ENCODE data around the gene NDUFV1. TPM values are rescaled to one million over a fixed set of nuclear protein-coding genes. Genes with fewer than 3 reads are reported as not detected.

NDUFV1 gene
- total RNA-seq, 2 experiments from 2014 or later: 223 to 224 TPM

- POLR2A ChIA-PET: no interaction called here
- H3K36me3 Mint-ChIP-seq (ENCODE audit: low read depth): no peaks in the 10 kb centered on the region
- H3K9me3 ChIP-seq (ENCODE audit: control insufficient read depth in 1 of 2, insufficient read depth in 1 of 2, low read length in 2 of 2): peaks cover 0 to 5% of the 10 kb centered on the region in 2 experiments
- no peak overlapping the region for H3K27ac Mint-ChIP-seq
- no peaks in the 10 kb centered on the region for H3K9me3 Mint-ChIP-seq
- CTCF ChIA-PET: no interaction called here
- DNase-seq (peak in 1 of 14 experiments; percentile 9), ATAC-seq (ENCODE audit: poor library complexity) (no peak)
- H3K4me1 Mint-ChIP-seq (ENCODE audit: low read depth): peaks cover 21% of the 10 kb centered on the region
- no peak overlapping the region for H3K27ac ChIP-seq (ENCODE audit: low read depth in 1 of 2, low read length in 2 of 2)
- H3K4me3 ChIP-seq (ENCODE audit: low read length): no peak overlapping the region
- intact Hi-C loops (cut with DNase I, micrococcal nuclease): no loop called here
- H3K4me1 ChIP-seq (ENCODE audit: insufficient read depth, low read length): peaks cover 41% of the 10 kb centered on the region
- H3K27me3 ChIP-seq (ENCODE audit: control insufficient read depth in 1 of 2, insufficient read depth in 2 of 2, low read length in 2 of 2): no peaks in the 10 kb centered on the region
- TF ChIP-seq, protein P1, sequence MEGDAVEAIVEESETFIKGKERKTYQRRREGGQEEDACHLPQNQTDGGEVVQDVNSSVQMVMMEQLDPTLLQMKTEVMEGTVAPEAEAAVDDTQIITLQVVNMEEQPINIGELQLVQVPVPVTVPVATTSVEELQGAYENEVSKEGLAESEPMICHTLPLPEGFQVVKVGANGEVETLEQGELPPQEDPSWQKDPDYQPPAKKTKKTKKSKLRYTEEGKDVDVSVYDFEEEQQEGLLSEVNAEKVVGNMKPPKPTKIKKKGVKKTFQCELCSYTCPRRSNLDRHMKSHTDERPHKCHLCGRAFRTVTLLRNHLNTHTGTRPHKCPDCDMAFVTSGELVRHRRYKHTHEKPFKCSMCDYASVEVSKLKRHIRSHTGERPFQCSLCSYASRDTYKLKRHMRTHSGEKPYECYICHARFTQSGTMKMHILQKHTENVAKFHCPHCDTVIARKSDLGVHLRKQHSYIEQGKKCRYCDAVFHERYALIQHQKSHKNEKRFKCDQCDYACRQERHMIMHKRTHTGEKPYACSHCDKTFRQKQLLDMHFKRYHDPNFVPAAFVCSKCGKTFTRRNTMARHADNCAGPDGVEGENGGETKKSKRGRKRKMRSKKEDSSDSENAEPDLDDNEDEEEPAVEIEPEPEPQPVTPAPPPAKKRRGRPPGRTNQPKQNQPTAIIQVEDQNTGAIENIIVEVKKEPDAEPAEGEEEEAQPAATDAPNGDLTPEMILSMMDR (IDR thresholded peaks at IDR 0.05): no peak
- no peak overlapping the region for H3K4me3 Mint-ChIP-seq
- H3K36me3 ChIP-seq (ENCODE audit: insufficient read depth, low read length): no peaks in the 10 kb centered on the region
- H3K27me3 Mint-ChIP-seq: no peaks in the 10 kb centered on the region
Measured at GRCh38 chr11:67644042-67644441, 37.3 kb downstream of the NDUFV1 start.

DNA sequence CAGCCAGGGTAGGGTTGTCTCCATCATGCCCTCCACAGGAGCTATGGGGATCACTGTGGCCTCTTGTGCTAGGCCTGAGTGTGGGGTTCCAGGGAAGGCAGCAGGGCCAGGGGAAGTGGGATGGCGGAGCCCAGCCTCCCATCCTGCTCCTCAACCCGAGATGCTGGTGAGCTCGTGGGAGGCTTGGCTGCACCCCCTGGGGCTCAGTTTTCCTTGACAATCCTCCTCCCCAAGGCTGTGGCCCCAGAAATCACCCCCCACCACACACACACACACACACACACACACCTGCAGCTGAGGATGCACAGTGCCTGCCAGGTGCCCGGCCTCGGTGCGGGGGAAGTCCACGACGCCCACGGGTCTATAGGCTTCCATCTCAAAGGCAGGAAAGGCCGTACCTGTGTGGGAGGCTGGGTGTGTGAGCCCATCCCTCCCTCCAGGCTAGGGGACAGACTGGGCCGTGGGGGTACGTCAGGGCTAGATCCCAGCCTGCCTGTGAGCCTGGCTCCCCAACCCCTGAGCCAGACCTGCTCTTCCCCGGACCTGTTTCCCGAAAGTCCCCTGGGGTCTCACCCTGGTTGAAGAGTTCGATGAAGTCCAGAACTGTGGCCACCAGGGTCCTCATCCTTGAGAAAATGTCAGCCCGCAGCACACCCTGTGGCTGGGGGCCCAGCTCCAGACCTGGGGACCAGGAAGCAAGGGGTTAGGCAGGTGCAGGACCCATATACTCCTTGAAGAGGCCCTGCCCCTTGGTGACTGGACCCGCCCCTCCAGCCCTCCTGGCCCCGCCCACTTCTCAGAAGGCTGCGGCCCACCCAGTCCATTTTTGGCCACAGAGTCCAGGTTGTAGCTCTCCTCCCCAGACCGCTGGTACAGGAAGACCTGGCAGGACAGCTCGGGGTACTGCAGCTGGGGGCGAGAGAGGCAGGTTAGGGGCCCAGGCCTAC is 38.0 kb downstream of the NDUFV1 start:
- no peak overlapping the region for H3K4me3 ChIP-seq (ENCODE audit: low read length)
- intact Hi-C loops (cut with DNase I, micrococcal nuclease): no loop called here
- H3K27me3 ChIP-seq (ENCODE audit: control insufficient read depth in 1 of 2, insufficient read depth in 2 of 2, low read length in 2 of 2): no peaks in the 10 kb centered on the region
- Mint-ChIP-seq H3K4me3 (no peak overlapping the region), H3K9me3 (no peaks in the 10 kb centered on the region), H3K27ac (no peak overlapping the region), H3K4me1 (ENCODE audit: low read depth) (peaks cover 21% of the 10 kb centered on the region), H3K27me3 (no peaks in the 10 kb centered on the region), H3K36me3 (ENCODE audit: low read depth) (no peaks in the 10 kb centered on the region)
- H3K9me3 ChIP-seq (ENCODE audit: control insufficient read depth in 1 of 2, insufficient read depth in 1 of 2, low read length in 2 of 2): peaks cover 0 to 5% of the 10 kb centered on the region in 2 experiments
- no peak overlapping the region for H3K27ac ChIP-seq (ENCODE audit: low read depth in 1 of 2, low read length in 2 of 2)
- H3K4me1 ChIP-seq (ENCODE audit: insufficient read depth, low read length): peaks cover 48% of the 10 kb centered on the region
- DNase-seq (peak in 1 of 14 experiments; percentile 17), ATAC-seq (ENCODE audit: poor library complexity) (no peak)
- CTCF ChIA-PET: no interaction called here
- POLR2A ChIA-PET: no interaction called here
- TF ChIP-seq, protein P1 (IDR thresholded peaks at IDR 0.05): no peak
- no peaks in the 10 kb centered on the region for H3K36me3 ChIP-seq (ENCODE audit: insufficient read depth, low read length)

- Histone ChIP-seq H3K9me3 (ENCODE audit: control insufficient read depth in 1 of 2, insufficient read depth in 1 of 2, low read length in 2 of 2) (peaks cover 0 to 5% of the 10 kb centered on the region in 2 experiments), H3K36me3 (ENCODE audit: insufficient read depth, low read length) (no peaks in the 10 kb centered on the region), H3K4me3 (ENCODE audit: low read length) (no peak overlapping the region), H3K27ac (ENCODE audit: low read depth in 1 of 2, low read length in 2 of 2) (no peak overlapping the region), H3K27me3 (ENCODE audit: control insufficient read depth in 1 of 2, insufficient read depth in 2 of 2, low read length in 2 of 2) (no peaks in the 10 kb centered on the region), H3K4me1 (ENCODE audit: insufficient read depth, low read length) (peaks cover 48% of the 10 kb centered on the region)
- TF ChIP-seq, protein P1 (IDR thresholded peaks at IDR 0.05): no peak
- no peak for ATAC-seq (ENCODE audit: poor library complexity)
- no peak overlapping the region for H3K27ac Mint-ChIP-seq
- peak overlapping the region; percentile 6 for H3K4me3 Mint-ChIP-seq
- ChIA-PET POLR2A (interaction anchor here (0.9 to 2.2 kb wide), 3 partner anchors 14 to 31 kb away, joined by 3 to 11 read pairs (median 4); partner anchors contain the start of gene NUDT8), CTCF (interaction anchor here (1.1 to 1.6 kb wide), 2 partner anchors 11 to 16 kb away, joined by 3 to 6 read pairs; partner anchors contain the start of gene NUDT8)
- no peaks in the 10 kb centered on the region for H3K9me3 Mint-ChIP-seq
- peaks cover 3% of the 10 kb centered on the region for H3K36me3 Mint-ChIP-seq (ENCODE audit: low read depth)
- DNase-seq: peak in 1 of 14 experiments; percentile 16
- intact Hi-C loops (cut with DNase I, micrococcal nuclease): no loop called here
- H3K27me3 Mint-ChIP-seq: no peaks in the 10 kb centered on the region
- peaks cover 31% of the 10 kb centered on the region for H3K4me1 Mint-ChIP-seq (ENCODE audit: low read depth)
Measured at GRCh38 chr11:67645521-67646461, 39.1 kb downstream of the NDUFV1 start.

Data from CD4-positive, alpha-beta T cell (primary cell).